NOMO-1 treated with DMSO at 0.1 percent for 48 hours (cell line): ENCODE results near the gene PACS1.
A peak's percentile ranks its signal among the peaks of the same experiment; 100 is the strongest.
"Not testable (repeated sequence)": the region's sequence is repeated elsewhere in the genome, so short reads cannot be mapped to it uniquely, and the experiment has no call there.

Experiments
- DNase-seq: peaks from one replicate; lab custom pipeline; 2025; ENCODE audit not compliant: unreplicated experiment; lab: John Stamatoyannopoulos, UW

The PACS1 gene

GRCh38 chr11:66243782-66244535 lies 173.9 kb downstream of the PACS1 start:
- no peak for DNase-seq

- no peak for DNase-seq
Measured at GRCh38 chr11:66247295-66247694, 177.2 kb downstream of the PACS1 start.

GRCh38 chr11:66247801-66248200 lies 177.7 kb downstream of the PACS1 start:
- no peak for DNase-seq

GRCh38 chr11:66248903-66249302 lies 178.8 kb downstream of the PACS1 start:
- no peak for DNase-seq

- DNase-seq: no peak
Measured at GRCh38 chr11:66251809-66252208, 181.7 kb downstream of the PACS1 start.

- DNase-seq: not testable (repeated sequence)
Measured at GRCh38 chr11:66253081-66253480, 183.0 kb downstream of the PACS1 start.

- no peak for DNase-seq
Measured at GRCh38 chr11:66258473-66258893, 188.4 kb downstream of the PACS1 start.

GRCh38 chr11:66259225-66259624 lies 189.2 kb downstream of the PACS1 start:
- DNase-seq: no peak

GRCh38 chr11:66259956-66260355 lies 189.9 kb downstream of the PACS1 start:
- no peak for DNase-seq

- DNase-seq: no peak
Measured at GRCh38 chr11:66261578-66261977, 191.5 kb downstream of the PACS1 start.

GRCh38 chr11:66262191-66262590 lies 192.1 kb downstream of the PACS1 start:
- DNase-seq: no peak

- DNase-seq: no peak
Measured at GRCh38 chr11:66262696-66263095, 192.6 kb downstream of the PACS1 start.

GRCh38 chr11:66263231-66263630 lies 193.2 kb downstream of the PACS1 start:
- DNase-seq: no peak

GRCh38 chr11:66263785-66264184 lies 193.7 kb downstream of the PACS1 start:
- DNase-seq: no peak

- no peak for DNase-seq
Measured at GRCh38 chr11:66264383-66264782, 194.3 kb downstream of the PACS1 start.

GRCh38 chr11:66264914-66265313 lies 194.8 kb downstream of the PACS1 start:
- DNase-seq: no peak

GRCh38 chr11:66265531-66266377 lies 195.7 kb downstream of the PACS1 start:
- no peak for DNase-seq

- DNase-seq: no peak
Measured at GRCh38 chr11:66266378-66267038, 196.4 kb downstream of the PACS1 start.

- DNase-seq: no peak
Measured at GRCh38 chr11:66267039-66267378, 196.9 kb downstream of the PACS1 start.

GRCh38 chr11:66267379-66268243 lies 197.5 kb downstream of the PACS1 start:
- peak; percentile 68 for DNase-seq
